ENCODE results near the gene ABHD5. TPM values are rescaled to one million over a fixed set of nuclear protein-coding genes. Genes with fewer than 3 reads are reported as not detected.
A peak's percentile ranks its signal among the peaks of the same experiment; 100 is the strongest.

ABHD5 gene
- total and polyA plus RNA-seq, 2 donors from 2014 or later = 19.0 to 21.1 TPM

- no peak for FAIRE-seq
Observed at GRCh38 chr3:43644443-43644842, 46.3 kb upstream of the ABHD5 start.

GRCh38 chr3:43647331-43648166 lies 43.2 kb upstream of the ABHD5 start:
- H3K36me3 ChIP-seq (ENCODE audit: control insufficient read depth in 2 of 3, insufficient read depth in 3 of 3, low read length in 3 of 3) = no peaks in the 10 kb centered on the region
- H3K27me3 ChIP-seq (ENCODE audit: control insufficient read depth, insufficient read depth, low read length) = no peaks in the 10 kb centered on the region
- H3K27ac ChIP-seq (ENCODE audit: low read depth in 2 of 2, low read length in 2 of 2) = no peak overlapping the region
- H3K9ac ChIP-seq (ENCODE audit: low read length in 3 of 3) = no peak overlapping the region
- DNase-seq (peak in 2 of 5 donors; percentile 24 to 53), FAIRE-seq (no peak)
- intact Hi-C loops (cut with DNase I) = no loop called here
- no peak overlapping the region for H3K4me3 ChIP-seq (ENCODE audit: low read length in 3 of 3)
- no peaks in the 10 kb centered on the region for H3K9me3 ChIP-seq (ENCODE audit: control insufficient read depth in 2 of 3, insufficient read depth in 1 of 3, low read length in 3 of 3)
- H3K4me1 ChIP-seq (ENCODE audit: control insufficient read depth in 2 of 3, insufficient read depth in 2 of 3, low read depth in 1 of 3, low read length in 3 of 3) = peaks cover 0 to 4% (median 0%) of the 10 kb centered on the region in 3 donors
- no peak for TF ChIP-seq CTCF (IDR thresholded peaks at IDR 0.05; ENCODE audit: borderline replicate concordance, extremely low read depth, insufficient read depth)

More at GRCh38 chr3:43644443-43644842, 46.3 kb upstream of the ABHD5 start:
- no peak for TF ChIP-seq CTCF (IDR thresholded peaks at IDR 0.05; ENCODE audit: borderline replicate concordance, extremely low read depth, insufficient read depth)
- Histone ChIP-seq H3K4me3 (ENCODE audit: low read length in 3 of 3) (no peak overlapping the region), H3K4me1 (ENCODE audit: control insufficient read depth in 2 of 3, insufficient read depth in 2 of 3, low read depth in 1 of 3, low read length in 3 of 3) (no peaks in the 10 kb centered on the region), H3K36me3 (ENCODE audit: control insufficient read depth in 2 of 3, insufficient read depth in 3 of 3, low read length in 3 of 3) (no peaks in the 10 kb centered on the region), H3K9me3 (ENCODE audit: control insufficient read depth in 2 of 3, insufficient read depth in 1 of 3, low read length in 3 of 3) (no peaks in the 10 kb centered on the region), H3K9ac (ENCODE audit: low read length in 3 of 3) (no peak overlapping the region), H3K27ac (ENCODE audit: low read depth in 2 of 2, low read length in 2 of 2) (no peak overlapping the region), H3K27me3 (ENCODE audit: control insufficient read depth, insufficient read depth, low read length) (no peaks in the 10 kb centered on the region)
- DNase-seq = no peak
- intact Hi-C loops (cut with DNase I) = no loop called here

- Histone ChIP-seq H3K9me3 (ENCODE audit: control insufficient read depth in 2 of 3, insufficient read depth in 1 of 3, low read length in 3 of 3) (no peaks in the 10 kb centered on the region), H3K4me3 (ENCODE audit: low read length in 3 of 3) (no peak overlapping the region), H3K4me1 (ENCODE audit: control insufficient read depth in 2 of 3, insufficient read depth in 2 of 3, low read depth in 1 of 3, low read length in 3 of 3) (peaks cover 0 to 4% (median 0%) of the 10 kb centered on the region in 3 donors), H3K36me3 (ENCODE audit: control insufficient read depth in 2 of 3, insufficient read depth in 3 of 3, low read length in 3 of 3) (no peaks in the 10 kb centered on the region), H3K27ac (ENCODE audit: low read depth in 2 of 2, low read length in 2 of 2) (no peak overlapping the region), H3K27me3 (ENCODE audit: control insufficient read depth, insufficient read depth, low read length) (no peaks in the 10 kb centered on the region), H3K9ac (ENCODE audit: low read length in 3 of 3) (no peak overlapping the region)
- FAIRE-seq (no peak), DNase-seq (no peak)
- intact Hi-C loops (cut with DNase I) = no loop called here
- TF ChIP-seq CTCF (IDR thresholded peaks at IDR 0.05; ENCODE audit: borderline replicate concordance, extremely low read depth, insufficient read depth) = no peak
Observed at GRCh38 chr3:43648957-43649356, 41.8 kb upstream of the ABHD5 start.

Data from kidney (tissue), 14 donors.